ENCODE results near the gene ZFYVE26.
A peak's percentile ranks its signal among the peaks of the same experiment; 100 is the strongest.
"Not testable (repeated sequence)": the region's sequence is repeated elsewhere in the genome, so short reads cannot be mapped to it uniquely, and the experiment has no call there.

ZFYVE26 gene

DNA sequence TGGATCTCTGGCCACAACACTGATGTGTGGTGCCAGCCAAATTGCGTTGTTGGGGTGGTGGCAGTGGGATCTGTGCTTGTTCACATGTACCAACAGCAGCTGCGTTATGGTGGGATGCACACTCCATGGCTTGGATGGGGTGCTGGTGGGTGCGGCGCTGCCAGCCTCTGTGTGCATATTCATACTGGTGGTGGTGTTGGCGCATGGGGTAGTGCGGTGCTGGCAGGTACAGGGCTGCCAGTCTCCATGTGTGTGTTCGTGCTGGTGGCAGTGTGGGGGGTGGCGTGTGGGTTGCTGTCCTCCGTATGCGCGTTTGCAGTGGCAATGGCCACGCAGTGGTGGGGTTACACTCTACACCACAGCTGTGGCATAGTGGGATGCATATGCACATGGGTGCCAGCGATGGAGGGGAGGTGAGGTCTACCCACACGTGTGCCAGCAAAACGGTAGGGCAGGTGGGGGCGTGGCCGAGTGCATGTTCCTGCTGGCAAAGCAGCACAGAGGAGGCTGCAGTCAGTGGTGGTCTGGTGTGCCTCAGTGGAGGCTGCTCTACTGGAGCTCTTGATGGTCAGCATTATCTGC, 29.7 kb upstream of the ZFYVE26 start:
- Histone ChIP-seq H3K9ac (ENCODE audit: low read depth in 1 of 2, low read length in 2 of 2) (no peak overlapping the region), H3K9me3 (ENCODE audit: control insufficient read depth in 2 of 2, low read length in 2 of 2) (no peaks in the 10 kb centered on the region), H3K27me3 (ENCODE audit: control insufficient read depth in 2 of 2, insufficient read depth in 2 of 2, low read length in 2 of 2) (no peaks in the 10 kb centered on the region), H3K27ac (ENCODE audit: low read depth in 2 of 2, low read length in 2 of 2) (no peak overlapping the region), H3K36me3 (ENCODE audit: control insufficient read depth in 2 of 2, insufficient read depth in 2 of 2, low read length in 2 of 2) (no peaks in the 10 kb centered on the region), H3K4me1 (ENCODE audit: control insufficient read depth in 2 of 2, insufficient read depth in 2 of 2, low read length in 2 of 2) (no peaks in the 10 kb centered on the region), H3K4me3 (ENCODE audit: low read length in 2 of 2) (no peak overlapping the region)

DNA sequence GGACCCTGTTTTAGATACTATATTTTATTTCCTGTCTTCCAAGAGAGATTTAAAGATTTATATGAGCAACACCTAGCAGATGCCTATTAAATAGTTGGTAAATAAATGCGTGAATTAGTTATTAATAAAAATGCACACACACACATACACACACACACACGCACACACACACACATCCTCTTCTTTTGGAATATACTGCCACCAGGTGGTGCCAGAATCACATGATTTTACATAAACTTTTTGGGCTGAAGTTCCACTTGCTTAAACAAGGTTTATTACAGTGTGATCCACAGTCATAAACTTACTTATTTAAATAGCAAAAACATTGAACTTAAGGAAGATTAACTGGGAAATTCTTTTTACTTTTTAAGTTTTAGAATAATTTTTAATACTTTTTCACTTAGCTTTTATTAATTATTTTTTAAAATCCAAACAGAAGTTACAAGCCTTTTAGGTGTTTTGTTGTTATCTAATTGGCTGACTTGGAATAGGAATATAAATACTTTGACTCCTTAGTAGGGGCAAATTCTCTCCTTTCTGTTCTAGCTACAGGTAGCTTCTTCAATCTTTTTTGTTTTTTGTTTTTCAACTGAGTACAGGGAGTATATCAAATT, 20.7 kb upstream of the ZFYVE26 start:
- Histone ChIP-seq H3K9me3 (ENCODE audit: control insufficient read depth in 2 of 2, low read length in 2 of 2) (no peaks in the 10 kb centered on the region), H3K4me1 (ENCODE audit: control insufficient read depth in 2 of 2, insufficient read depth in 2 of 2, low read length in 2 of 2) (no peaks in the 10 kb centered on the region), H3K27ac (ENCODE audit: low read depth in 2 of 2, low read length in 2 of 2) (no peak overlapping the region), H3K4me3 (ENCODE audit: low read length in 2 of 2) (no peak overlapping the region), H3K27me3 (ENCODE audit: control insufficient read depth in 2 of 2, insufficient read depth in 2 of 2, low read length in 2 of 2) (no peaks in the 10 kb centered on the region), H3K36me3 (ENCODE audit: control insufficient read depth in 2 of 2, insufficient read depth in 2 of 2, low read length in 2 of 2) (no peaks in the 10 kb centered on the region), H3K9ac (ENCODE audit: low read depth in 1 of 2, low read length in 2 of 2) (no peak overlapping the region)

DNA sequence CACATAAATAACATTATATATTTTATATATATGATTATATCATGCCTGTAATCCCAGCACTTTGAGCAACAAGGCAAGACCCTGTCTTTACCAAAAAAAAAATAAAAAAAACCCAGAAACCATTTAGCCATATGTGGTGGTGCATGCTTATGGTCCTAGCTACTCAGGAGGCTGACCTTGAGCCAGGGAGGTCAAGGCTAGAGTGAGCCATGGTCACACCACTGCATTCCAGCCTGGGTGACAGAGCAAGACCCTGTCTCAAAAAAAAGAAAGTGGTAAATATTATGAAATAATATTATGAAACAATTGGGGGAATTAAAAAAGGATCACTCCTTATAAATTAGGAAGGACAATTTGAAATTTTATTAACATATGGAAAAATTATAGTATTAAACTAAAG, 19.2 kb upstream of the ZFYVE26 start:
- Histone ChIP-seq H3K9me3 (ENCODE audit: control insufficient read depth in 2 of 2, low read length in 2 of 2) (no peaks in the 10 kb centered on the region), H3K27ac (ENCODE audit: low read depth in 2 of 2, low read length in 2 of 2) (no peak overlapping the region), H3K36me3 (ENCODE audit: control insufficient read depth in 2 of 2, insufficient read depth in 2 of 2, low read length in 2 of 2) (no peaks in the 10 kb centered on the region), H3K27me3 (ENCODE audit: control insufficient read depth in 2 of 2, insufficient read depth in 2 of 2, low read length in 2 of 2) (no peaks in the 10 kb centered on the region), H3K4me3 (ENCODE audit: low read length in 2 of 2) (no peak overlapping the region), H3K9ac (ENCODE audit: low read depth in 1 of 2, low read length in 2 of 2) (no peak overlapping the region), H3K4me1 (ENCODE audit: control insufficient read depth in 2 of 2, insufficient read depth in 2 of 2, low read length in 2 of 2) (no peaks in the 10 kb centered on the region)

DNA sequence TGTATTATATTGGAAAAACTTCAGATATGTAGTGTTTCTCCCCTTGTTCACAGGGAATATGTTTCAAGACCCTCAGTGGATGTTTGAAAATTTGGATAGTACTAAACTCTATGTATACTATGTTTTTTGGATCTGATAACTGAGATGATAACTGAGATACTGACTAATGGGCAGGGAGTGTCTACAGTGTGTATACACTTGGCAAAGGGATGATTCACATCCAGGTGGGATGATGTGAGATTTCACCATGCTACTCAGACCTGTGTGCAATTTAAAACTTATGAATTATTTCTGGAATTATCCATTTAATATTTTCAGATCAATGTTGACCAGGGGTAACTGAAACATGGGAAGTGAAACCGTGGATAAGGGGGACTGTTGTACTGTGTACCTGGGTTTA, 17.0 kb upstream of the ZFYVE26 start:
- H3K27ac ChIP-seq (ENCODE audit: low read depth in 2 of 2, low read length in 2 of 2) = no peak overlapping the region
- H3K4me3 ChIP-seq (ENCODE audit: low read length in 2 of 2) = no peak overlapping the region
- no peaks in the 10 kb centered on the region for H3K4me1 ChIP-seq (ENCODE audit: control insufficient read depth in 2 of 2, insufficient read depth in 2 of 2, low read length in 2 of 2)
- H3K36me3 ChIP-seq (ENCODE audit: control insufficient read depth in 2 of 2, insufficient read depth in 2 of 2, low read length in 2 of 2) = no peaks in the 10 kb centered on the region
- H3K27me3 ChIP-seq (ENCODE audit: control insufficient read depth in 2 of 2, insufficient read depth in 2 of 2, low read length in 2 of 2) = no peaks in the 10 kb centered on the region
- no peak overlapping the region for H3K9ac ChIP-seq (ENCODE audit: low read depth in 1 of 2, low read length in 2 of 2)
- H3K9me3 ChIP-seq (ENCODE audit: control insufficient read depth in 2 of 2, low read length in 2 of 2) = no peaks in the 10 kb centered on the region

DNA sequence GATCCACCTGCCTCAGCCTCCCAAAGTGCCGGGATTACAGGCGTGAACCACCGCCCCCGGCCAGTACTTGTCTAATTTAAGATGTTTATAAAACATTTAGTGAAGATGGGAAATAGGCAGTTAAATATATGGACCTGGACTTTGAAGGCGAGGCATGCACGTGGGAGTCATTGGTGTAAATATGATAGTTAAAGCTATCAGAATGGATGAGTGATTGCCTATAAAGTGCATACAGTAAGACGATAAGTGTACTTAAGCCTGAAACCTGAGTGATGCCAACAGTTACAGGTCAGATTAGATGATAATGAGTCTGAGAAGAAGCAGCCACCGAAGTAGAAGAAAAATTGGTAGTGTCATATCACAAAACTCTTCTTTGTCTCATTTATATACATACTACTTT, 14.7 kb upstream of the ZFYVE26 start:
- Histone ChIP-seq H3K9ac (ENCODE audit: low read depth in 1 of 2, low read length in 2 of 2) (no peak overlapping the region), H3K9me3 (ENCODE audit: control insufficient read depth in 2 of 2, low read length in 2 of 2) (no peaks in the 10 kb centered on the region), H3K27ac (ENCODE audit: low read depth in 2 of 2, low read length in 2 of 2) (no peak overlapping the region), H3K4me1 (ENCODE audit: control insufficient read depth in 2 of 2, insufficient read depth in 2 of 2, low read length in 2 of 2) (no peaks in the 10 kb centered on the region), H3K36me3 (ENCODE audit: control insufficient read depth in 2 of 2, insufficient read depth in 2 of 2, low read length in 2 of 2) (no peaks in the 10 kb centered on the region), H3K27me3 (ENCODE audit: control insufficient read depth in 2 of 2, insufficient read depth in 2 of 2, low read length in 2 of 2) (no peaks in the 10 kb centered on the region), H3K4me3 (ENCODE audit: low read length in 2 of 2) (no peak overlapping the region)

DNA sequence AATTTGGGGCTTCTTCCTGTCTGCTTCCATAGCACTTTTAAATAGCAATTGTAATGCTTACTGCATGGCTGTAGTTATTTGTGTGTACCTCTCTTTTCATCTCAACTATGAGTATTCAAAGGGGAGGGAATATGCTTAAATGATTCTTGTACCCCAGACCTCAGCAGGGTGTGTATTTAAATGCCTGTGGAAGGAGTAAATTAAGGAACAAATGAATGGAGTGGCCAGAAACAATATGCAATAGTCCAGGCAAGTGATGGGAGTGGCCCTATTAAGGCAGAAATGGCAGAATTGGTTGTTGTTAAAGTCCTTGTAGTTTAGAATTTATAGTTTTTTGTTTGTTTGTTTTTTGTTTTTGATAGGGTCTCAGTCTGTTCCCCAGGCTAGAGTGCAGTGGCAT, 4.7 kb upstream of the ZFYVE26 start:
- Histone ChIP-seq H3K4me3 (ENCODE audit: low read length in 2 of 2) (peak overlapping the region; percentile 94 to 99), H3K27ac (ENCODE audit: low read depth in 2 of 2, low read length in 2 of 2) (peak overlapping the region; percentile 24 to 61), H3K9ac (ENCODE audit: low read depth in 1 of 2, low read length in 2 of 2) (peak overlapping the region in 1 of 2 donors; percentile 88), H3K4me1 (ENCODE audit: control insufficient read depth in 2 of 2, insufficient read depth in 2 of 2, low read length in 2 of 2) (peaks cover 7 to 17% of the 10 kb centered on the region in 2 donors), H3K27me3 (ENCODE audit: control insufficient read depth in 2 of 2, insufficient read depth in 2 of 2, low read length in 2 of 2) (no peaks in the 10 kb centered on the region), H3K36me3 (ENCODE audit: control insufficient read depth in 2 of 2, insufficient read depth in 2 of 2, low read length in 2 of 2) (no peaks in the 10 kb centered on the region), H3K9me3 (ENCODE audit: control insufficient read depth in 2 of 2, low read length in 2 of 2) (no peaks in the 10 kb centered on the region)

DNA sequence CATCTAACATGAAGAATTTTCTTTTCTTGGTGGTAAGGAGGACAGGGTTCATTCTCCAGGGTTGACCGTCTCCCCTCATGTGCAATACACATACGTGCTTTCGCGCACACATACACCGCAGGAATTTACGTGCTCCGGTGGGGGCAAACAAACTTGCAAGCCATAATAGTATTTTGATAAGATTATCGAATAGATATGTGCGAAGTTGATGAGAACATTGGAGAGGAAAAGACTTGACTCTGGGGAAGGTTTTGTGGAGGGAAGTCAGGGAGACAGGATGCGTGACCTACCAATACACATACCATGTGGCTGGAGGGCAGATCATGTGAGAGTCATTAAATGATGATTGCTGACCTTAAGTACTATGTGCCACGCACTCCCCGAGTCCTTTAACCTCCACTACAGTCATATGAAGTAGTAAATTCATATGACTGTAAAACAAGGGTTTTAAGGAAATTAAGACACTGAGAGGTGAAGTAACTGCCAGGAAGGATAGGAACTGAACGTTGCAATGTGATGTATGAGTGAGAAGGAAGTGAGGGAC, 4.1 kb upstream of the ZFYVE26 start:
- Histone ChIP-seq H3K27ac (ENCODE audit: low read depth in 2 of 2, low read length in 2 of 2) (peak overlapping the region; percentile 77 to 79), H3K36me3 (ENCODE audit: control insufficient read depth in 2 of 2, insufficient read depth in 2 of 2, low read length in 2 of 2) (no peaks in the 10 kb centered on the region), H3K9ac (ENCODE audit: low read depth in 1 of 2, low read length in 2 of 2) (peak overlapping the region; percentile 88 to 94), H3K4me3 (ENCODE audit: low read length in 2 of 2) (peak overlapping the region; percentile 94 to 99), H3K9me3 (ENCODE audit: control insufficient read depth in 2 of 2, low read length in 2 of 2) (no peaks in the 10 kb centered on the region), H3K4me1 (ENCODE audit: control insufficient read depth in 2 of 2, insufficient read depth in 2 of 2, low read length in 2 of 2) (peaks cover 10 to 22% of the 10 kb centered on the region in 2 donors), H3K27me3 (ENCODE audit: control insufficient read depth in 2 of 2, insufficient read depth in 2 of 2, low read length in 2 of 2) (no peaks in the 10 kb centered on the region)

DNA sequence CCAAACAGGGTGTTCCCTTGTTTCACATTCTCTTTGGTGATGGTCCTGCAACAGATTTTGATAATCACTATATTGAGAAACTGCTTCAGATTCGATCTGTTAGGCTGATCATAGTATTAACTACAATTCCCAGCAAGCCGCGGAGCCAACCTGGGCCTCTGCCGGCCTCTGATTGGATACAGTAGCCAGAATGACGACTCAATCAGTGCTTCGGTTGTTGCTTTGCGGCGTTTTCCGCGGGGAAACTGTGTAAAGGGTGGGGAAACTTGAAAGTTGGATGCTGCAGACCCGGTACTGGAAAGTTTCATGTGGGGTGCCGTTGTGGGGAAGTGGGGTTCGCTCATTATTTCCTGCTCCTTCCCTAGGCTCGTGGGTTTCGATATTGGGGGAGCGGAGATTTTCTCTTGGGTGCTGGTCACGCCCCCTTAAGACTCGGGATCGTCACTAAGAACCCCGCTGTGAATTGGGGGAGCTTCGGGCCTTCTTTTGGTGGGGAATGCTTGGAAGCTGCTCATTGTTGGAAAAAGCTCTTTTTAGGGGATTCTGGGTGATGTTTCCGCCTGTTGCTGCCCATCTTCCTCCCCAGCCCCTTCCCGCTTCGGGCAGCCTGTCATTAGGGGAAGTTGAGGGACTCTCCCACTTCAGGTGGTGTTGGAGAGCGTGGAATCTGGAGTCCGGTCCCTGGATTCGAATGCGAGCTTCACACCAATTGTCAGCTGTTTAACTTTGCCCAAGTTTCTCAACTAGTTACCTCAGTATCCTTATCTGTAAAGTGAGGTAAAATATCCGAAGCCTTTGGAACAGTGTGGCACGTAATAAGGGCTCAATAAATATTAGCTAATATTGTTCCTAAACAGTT, 3.4 kb upstream of the ZFYVE26 start, which contains the start of gene RAD51B:
Gene RAD51B (plus strand): TSS at position 217 of the 859 bp plus-strand sequence.
- Histone ChIP-seq H3K27ac (ENCODE audit: low read depth in 2 of 2, low read length in 2 of 2) (peak within 1 kb of the TSS; percentile 77 to 79), H3K4me1 (ENCODE audit: control insufficient read depth in 2 of 2, insufficient read depth in 2 of 2, low read length in 2 of 2) (peaks cover 16 to 29% of the 10 kb centered on the region in 2 donors), H3K9ac (ENCODE audit: low read depth in 1 of 2, low read length in 2 of 2) (peak within 1 kb of the TSS; percentile 88 to 94), H3K27me3 (ENCODE audit: control insufficient read depth in 2 of 2, insufficient read depth in 2 of 2, low read length in 2 of 2) (no peaks in the 10 kb centered on the region), H3K4me3 (ENCODE audit: low read length in 2 of 2) (peak within 1 kb of the TSS; percentile 94 to 99), H3K36me3 (ENCODE audit: control insufficient read depth in 2 of 2, insufficient read depth in 2 of 2, low read length in 2 of 2) (no peaks in the 10 kb centered on the region), H3K9me3 (ENCODE audit: control insufficient read depth in 2 of 2, low read length in 2 of 2) (no peaks in the 10 kb centered on the region)

DNA sequence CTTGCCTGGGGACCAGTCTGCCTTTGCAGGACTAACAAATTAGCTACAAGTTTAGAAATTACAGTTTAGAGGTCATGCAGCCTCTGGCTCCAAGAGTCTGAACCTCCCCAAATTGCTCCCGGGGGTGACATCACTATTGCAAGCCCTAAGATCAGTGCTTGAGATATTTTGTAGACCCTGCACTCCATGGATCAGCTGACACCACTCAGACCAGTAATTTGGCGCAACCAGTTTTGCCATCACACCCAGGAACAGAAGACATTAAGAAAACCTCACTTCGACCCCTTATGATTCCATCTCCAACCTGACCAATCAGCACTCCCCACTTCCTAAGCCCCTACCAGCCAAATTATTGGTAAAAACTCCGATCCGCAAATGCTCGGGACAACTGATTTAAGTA, 2.1 kb upstream of the ZFYVE26 start:
- not testable (repeated sequence) for H3K27me3 ChIP-seq (ENCODE audit: control insufficient read depth in 2 of 2, insufficient read depth in 2 of 2, low read length in 2 of 2); H3K36me3 ChIP-seq (ENCODE audit: control insufficient read depth in 2 of 2, insufficient read depth in 2 of 2, low read length in 2 of 2); H3K4me3 ChIP-seq (ENCODE audit: low read length in 2 of 2); H3K27ac ChIP-seq (ENCODE audit: low read depth in 2 of 2, low read length in 2 of 2); H3K9me3 ChIP-seq (ENCODE audit: control insufficient read depth in 2 of 2, low read length in 2 of 2); H3K9ac ChIP-seq (ENCODE audit: low read depth in 1 of 2, low read length in 2 of 2)
- peaks cover 16 to 31% of the 10 kb centered on the region in 2 donors for H3K4me1 ChIP-seq (ENCODE audit: control insufficient read depth in 2 of 2, insufficient read depth in 2 of 2, low read length in 2 of 2)

Data from mucosa of rectum (tissue), 2 donors.